Vagina (tissue), 2 donors: ENCODE measurements around the gene AKR1D1.

Source experiments
- POLR2A ChIP-seq, 2 donors: fragments of 450-650 bp; IDR thresholded peaks; one replicate each; pipeline ENCODE4 v1.6.1; 2017; ENCODE audit warnings: antibody characterized with exemption in 2 of 2, mild to moderate bottlenecking in 2 of 2, moderate library complexity in 2 of 2
- POLR2AphosphoS5 ChIP-seq, 2 donors: sonication (generic); formaldehyde crosslinking; IDR thresholded peaks; one replicate each; pipeline ENCODE4 v1.9.0; 2017; ENCODE audit warnings: antibody characterized with exemption in 2 of 2, mild to moderate bottlenecking in 2 of 2, low read depth in 1 of 2; ENCODE audit not compliant: insufficient read depth in 1 of 2
- TF ChIP-seq, protein P1 (sequence below), 3 experiments: fragments of 450-650 bp in 2 of 3; fragments of 200-600 bp in 1 of 3; sonication (generic) in 1 of 3; IDR thresholded peaks; one replicate each; pipeline ENCODE4 v1.5.1; 2017 to 2019; ENCODE audit warnings: antibody characterized with exemption in 3 of 3, mild to moderate bottlenecking in 2 of 3, moderate library complexity in 2 of 3

DNA sequence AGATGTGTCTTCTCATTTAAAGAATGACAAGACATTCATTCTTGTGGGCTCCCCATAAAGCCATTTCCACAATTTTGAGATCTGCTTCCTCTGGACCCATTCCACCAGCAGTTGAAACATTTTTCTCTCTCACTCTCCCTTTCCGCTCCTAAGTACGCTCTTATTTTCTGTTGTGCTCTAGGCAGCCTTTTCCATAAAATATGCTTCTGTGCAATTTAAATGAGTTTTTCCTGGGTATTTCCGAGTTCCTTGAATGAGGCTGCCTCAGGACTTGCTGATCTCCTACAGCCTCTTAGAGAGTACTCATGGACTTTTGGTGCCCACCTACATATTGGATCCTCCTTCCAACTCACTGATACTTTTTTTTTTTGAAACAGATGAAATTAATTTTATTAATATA lies 23.6 kb upstream of the AKR1D1 start:
- TF ChIP-seq, protein P1, sequence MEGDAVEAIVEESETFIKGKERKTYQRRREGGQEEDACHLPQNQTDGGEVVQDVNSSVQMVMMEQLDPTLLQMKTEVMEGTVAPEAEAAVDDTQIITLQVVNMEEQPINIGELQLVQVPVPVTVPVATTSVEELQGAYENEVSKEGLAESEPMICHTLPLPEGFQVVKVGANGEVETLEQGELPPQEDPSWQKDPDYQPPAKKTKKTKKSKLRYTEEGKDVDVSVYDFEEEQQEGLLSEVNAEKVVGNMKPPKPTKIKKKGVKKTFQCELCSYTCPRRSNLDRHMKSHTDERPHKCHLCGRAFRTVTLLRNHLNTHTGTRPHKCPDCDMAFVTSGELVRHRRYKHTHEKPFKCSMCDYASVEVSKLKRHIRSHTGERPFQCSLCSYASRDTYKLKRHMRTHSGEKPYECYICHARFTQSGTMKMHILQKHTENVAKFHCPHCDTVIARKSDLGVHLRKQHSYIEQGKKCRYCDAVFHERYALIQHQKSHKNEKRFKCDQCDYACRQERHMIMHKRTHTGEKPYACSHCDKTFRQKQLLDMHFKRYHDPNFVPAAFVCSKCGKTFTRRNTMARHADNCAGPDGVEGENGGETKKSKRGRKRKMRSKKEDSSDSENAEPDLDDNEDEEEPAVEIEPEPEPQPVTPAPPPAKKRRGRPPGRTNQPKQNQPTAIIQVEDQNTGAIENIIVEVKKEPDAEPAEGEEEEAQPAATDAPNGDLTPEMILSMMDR (IDR thresholded peaks at IDR 0.05), result no peak
- no peak for TF ChIP-seq POLR2AphosphoS5 (IDR thresholded peaks at IDR 0.05; ENCODE audit: insufficient read depth in 1 of 2, low read depth in 1 of 2)
- no peak for TF ChIP-seq POLR2A (IDR thresholded peaks at IDR 0.05)
